GM18870 (cell line): ENCODE measurements around the gene MOB1B.
A peak's percentile ranks its signal among the peaks of the same experiment; 100 is the strongest.

Experiments used
- ATAC-seq: cut with Tn5 transposase; IDR thresholded peaks from one replicate; pipeline ENCODE4 v1.9.1; 2021; ENCODE audit warnings: moderate library complexity; ENCODE audit not compliant: unreplicated experiment

The MOB1B gene

DNA sequence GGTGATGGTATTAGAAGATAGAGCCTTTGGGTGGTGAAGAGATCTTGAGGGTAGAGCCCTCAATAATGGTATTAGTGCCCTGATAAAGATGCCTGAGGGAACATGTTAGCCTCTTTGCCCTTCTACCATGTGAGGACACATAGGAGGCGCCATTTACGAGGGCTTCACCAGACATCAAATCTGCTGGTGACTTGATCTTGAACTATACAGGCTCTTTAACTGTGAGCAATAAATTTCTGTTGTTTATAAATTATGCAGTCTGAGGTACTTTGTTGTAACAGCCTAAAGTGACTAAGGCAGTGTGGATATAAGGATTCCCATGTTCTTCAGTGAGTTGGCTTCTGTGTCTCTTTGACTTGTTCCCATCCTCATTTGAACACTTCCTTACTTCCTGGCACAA, 11.8 kb downstream of the MOB1B start:
- no peak for ATAC-seq

DNA sequence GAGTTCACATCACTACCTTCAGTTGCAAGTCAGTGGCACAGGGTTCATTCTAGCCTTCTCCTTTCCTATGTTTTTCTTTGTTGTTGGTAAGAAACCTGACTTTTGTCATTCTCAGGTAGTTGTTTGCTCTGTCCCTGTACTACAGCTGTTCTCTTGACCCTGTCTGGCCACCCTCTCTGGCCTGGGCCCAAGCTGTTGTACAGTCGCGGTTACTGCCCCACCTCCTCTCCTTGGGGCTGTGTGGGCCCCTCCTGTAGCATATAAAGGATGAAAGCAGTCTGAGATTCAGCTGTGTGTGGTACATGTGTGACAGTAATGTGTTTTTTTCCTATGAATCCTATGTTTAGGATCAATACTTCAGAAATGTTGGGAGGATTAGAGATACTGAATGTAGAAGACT, 12.5 kb downstream of the MOB1B start:
- no peak for ATAC-seq

DNA sequence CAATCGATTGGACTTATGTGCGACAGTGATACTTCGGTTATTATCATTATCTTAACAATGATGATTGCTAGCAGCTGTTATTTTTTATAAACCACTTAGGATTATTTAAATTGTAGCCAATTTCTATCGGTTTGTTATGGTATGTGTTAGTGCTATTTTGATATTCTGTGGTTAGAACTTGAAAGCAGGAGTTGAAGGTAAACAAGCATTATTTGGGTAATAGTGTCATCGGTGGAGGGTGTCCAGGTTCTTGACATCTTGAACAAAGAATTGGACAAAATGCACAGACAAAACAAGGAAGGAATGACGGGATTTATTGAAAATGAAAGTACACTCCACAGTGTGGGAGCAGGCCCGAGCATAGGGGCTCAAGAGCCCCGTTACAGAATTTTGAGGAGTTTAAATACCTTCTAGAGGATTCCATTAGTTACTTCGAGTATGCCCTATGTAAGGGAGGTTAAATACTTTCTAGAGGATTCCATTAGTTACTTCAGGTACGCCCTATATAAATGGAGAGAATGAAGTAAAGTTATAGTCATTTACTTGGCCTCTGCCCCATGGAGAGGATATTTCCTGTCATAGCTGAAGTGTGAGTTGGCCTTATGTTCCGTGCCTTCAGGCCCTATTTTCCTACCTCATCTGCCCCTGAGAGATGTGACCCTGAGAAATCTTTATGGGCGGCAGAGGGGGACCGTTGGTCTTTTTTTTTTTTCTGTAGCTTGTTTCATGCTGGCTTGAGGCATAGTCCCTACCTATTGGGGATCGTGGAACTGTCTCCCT, 13.1 kb downstream of the MOB1B start:
- no peak for ATAC-seq

DNA sequence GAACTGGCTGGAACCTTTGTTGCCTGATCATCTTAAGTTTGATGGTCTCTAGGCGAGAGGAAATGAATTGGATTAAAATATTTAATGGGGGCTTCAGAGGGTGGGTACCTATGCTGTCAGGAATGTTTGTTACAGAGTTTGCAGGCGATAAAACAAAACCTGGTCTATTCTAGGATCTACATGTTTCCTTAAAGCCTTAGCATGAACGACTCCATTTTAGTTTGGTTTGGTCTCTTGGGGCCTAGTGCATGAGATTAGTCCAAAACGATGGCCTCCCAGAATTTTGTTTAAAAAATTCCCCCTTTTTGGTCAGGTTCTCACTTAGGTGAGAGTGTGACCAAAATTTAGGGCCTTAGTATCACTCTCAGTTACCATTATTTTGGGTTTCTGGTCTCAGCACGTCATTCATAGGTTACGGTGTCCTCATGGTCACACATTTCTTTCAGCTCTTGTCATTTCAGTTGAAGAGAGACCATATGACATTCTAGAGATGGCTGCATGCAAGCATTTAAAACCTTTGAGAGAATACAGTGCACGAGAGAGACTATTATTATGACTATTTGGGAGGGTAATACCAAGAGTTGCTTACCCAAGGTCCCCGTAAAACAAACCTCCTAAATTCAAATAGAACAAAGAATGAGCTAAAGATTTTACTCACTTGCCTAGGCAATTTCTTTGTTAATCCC, 13.8 kb downstream of the MOB1B start:
- peak; percentile 57 for ATAC-seq

- ATAC-seq = no peak
Measured at GRCh38 chr4:70920592-70920991, 18.4 kb downstream of the MOB1B start.

DNA sequence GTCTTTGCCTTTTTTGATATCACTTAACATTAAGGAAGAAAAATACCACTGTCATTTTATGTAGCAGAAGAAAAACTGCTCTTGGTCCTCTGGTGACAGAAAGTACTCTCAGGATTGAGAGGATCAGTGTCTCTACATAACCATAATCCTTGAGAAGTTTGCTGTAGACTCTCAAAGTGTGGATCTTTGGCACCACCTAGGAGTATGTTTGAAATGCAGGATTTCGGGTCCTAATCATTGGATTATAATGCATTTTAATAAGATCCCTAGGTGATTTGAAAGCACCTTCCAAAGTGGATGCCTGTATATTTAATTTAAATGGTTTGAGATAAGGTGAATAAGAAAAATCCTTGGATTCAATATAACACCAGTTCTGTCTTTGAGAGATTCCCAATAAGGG, 23.2 kb downstream of the MOB1B start:
- no peak for ATAC-seq

DNA sequence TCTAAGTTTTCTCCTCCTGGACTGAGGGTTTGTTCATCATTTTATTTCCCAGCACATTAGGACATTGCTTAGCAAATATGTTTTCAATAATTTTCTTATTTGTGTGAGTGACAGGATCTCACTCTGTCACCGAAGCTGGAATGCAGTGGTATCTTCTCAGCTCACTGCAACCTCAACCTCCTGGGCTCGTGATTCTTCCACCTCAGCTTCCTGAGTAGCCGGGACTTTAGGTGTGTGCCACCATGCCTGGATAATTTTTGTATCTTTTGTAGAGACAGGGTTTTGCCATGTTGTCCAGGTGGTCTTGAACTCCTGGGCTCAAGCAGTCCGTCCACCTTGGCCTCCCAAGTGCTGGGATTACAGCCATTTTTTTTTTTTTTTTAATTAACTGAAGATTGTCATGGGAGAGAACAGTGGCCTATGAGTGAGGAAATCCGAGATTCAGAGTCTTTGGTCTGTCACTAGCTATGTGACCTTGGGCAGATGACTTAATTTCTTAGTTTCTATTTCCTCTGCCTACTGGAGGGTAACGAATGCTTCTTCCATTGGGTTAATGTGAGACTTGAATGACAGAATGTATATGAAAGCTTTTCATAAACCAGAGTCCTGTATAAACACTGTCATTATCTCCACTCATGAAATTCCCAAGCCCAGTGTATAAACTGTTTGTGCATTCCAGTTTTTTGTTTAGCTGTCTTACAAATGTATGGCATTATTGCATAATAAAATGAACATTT, 23.9 kb downstream of the MOB1B start:
- peak; percentile 95 for ATAC-seq

DNA sequence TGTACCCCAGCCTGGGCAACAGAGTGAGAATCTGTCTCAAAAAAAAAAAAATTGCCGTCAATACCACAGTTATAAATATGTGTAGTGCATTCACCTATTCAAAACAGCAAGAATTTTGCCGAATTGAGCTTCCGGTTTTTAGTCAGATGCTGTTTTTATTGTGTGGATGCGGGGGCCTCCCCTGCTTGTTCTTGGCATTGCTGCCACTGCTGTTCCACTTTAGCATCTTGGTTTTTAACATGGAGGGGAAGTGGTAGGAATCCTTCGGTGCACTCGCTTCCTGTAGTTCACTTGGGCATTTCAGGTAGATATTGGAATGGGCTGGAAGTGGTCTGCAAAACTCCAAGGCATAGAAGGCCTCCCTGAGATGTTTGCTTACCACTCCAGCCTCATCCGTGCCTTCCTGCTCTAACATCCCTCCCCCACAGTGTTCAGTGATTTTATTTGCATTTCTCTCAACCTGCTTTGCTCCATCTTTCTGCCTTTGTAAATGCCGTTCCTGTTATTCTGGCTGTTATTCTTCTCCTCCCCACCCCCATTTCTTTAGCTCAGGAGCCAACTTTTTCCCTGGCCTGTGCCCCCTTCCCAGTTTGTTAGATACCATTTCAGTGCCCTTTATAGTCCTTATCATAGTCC, 25.5 kb downstream of the MOB1B start:
- no peak for ATAC-seq

GRCh38 chr4:70930530-70931256, 28.5 kb downstream of the MOB1B start:
- ATAC-seq = no peak

DNA sequence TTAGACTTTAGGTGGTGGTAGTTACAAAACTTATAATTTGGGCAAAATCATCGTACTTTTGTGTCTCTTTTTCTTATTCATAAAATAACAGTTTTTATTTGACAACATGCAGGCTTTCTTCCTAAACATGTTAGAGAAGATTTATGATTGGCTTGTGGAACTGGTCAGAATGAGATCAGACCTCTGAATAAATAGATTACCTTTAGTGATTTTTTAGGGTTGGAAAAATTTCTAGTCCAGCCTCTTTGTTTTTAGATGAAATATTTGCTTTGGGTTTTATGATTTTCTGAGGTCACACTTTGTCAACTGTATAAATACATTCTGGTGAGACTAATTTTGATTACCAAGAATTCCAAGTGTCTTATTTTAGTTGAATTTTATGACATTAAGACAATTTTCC, 29.2 kb downstream of the MOB1B start:
- ATAC-seq = no peak

GRCh38 chr4:70932984-70933383, 30.8 kb downstream of the MOB1B start:
- no peak for ATAC-seq

- no peak for ATAC-seq
Measured at GRCh38 chr4:70935038-70935695, 33.0 kb downstream of the MOB1B start.

DNA sequence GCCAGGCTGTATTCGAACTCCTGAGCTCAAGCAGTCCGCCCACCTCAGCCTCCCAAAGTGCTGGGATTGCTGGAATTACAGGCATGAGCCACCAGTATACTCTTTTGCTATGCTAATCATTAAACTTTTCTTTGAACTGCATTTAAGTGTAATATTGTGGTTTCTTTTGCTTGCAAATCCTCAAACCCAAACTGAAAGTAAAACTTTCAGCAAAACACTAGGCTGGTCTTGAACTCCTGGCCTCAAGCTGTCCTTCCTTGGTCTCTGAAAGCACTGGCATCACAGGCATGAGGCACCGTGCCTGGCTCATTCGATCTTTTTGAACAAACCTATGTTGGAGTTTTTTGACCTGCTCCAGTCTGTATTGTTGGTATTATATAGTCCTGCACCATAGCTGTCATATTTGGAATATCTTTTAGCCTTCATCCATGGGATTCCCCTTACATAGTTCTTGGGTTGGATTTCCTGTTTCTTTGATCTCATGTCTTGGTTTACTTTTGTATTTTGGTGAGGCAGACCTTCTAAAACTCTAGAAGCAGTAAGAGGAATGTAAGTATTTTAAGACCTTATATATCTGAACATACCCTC, 34.1 kb downstream of the MOB1B start:
- ATAC-seq = no peak

GRCh38 chr4:70938086-70938485, 35.9 kb downstream of the MOB1B start:
- no peak for ATAC-seq

DNA sequence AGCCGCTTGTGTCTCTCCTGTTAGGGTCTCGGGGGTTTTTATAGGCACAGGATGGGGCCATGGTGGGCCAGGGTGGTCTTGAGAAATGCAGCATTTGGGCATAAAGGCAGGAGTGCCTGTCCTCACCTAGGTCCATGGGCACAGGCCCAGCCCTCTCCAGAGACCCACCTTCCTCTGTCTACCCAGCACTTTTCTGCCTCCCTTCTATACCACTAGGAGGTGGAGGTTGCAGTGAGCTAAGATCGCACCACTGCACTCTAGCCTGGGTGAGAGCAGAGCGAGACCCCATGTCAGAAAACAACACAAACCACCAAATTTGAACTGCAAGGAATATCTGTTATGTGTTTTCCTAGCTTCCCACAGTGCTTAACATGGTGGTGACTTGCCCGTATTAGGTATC, 38.0 kb downstream of the MOB1B start:
- no peak for ATAC-seq

DNA sequence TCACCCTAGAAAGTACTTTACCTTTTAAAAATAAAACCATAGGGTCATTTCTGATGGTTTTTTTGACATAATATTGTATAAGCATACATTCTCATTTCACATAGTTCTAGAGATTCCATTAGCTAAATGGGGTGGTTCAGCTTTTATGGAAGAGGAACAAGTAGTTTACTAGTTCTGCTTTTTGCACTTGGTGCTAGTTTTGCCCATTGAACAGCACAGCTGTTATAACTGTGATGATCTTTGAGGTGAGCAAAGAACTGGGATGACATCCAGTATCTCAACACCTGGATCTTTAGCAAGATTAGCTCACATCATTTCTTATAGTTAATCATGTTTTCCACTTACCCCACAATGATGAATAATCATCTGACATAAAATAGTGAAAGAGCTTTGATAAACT, 40.9 kb downstream of the MOB1B start:
- peak; percentile 64 for ATAC-seq

DNA sequence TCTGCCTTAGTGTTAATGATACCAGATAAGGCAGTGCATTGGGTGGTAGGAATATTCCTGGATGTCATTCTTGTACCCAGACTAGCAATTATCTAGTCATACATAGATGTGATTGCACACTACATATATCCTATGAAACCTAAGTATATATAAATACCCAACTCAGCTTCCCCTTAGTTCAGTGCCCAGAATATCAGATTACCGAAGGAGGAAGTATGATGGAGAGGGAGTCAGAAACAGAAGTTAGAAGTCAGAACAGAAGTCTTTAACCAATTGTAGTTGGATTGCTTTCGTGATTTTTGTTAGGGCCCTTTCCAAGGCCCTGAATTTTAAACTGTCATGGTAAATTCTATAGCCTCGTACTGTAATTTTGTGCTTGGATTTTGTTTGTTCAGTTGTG, 42.9 kb downstream of the MOB1B start:
- ATAC-seq = peak; percentile 53

DNA sequence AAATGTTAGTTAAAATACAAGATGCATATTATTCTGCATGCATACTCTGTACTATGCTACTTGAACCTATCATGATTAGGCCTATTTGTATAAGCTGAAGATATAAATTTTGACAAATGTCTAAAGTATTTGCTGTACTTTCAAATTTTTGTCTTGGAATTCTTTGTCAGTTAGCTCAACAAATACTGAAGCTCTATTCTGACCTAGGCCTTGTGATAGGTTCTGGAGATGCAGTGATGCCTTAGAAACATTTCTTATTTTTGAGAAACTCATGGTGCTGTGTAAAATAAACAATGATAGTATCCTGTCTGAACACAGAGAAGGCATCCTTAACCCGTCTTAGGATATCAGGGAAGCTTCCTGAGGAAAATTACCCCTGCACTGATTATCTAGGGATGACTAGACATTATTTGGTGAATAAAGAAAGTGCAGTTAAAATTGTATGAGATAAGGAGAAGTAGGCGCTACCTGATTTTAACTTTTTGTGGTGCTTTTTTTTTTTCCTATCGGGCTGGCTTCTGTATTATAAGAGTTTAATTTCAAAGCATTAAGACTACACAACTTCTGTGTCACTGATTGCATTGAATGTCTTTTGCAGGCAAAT, 43.4 kb downstream of the MOB1B start:
- no peak for ATAC-seq

DNA sequence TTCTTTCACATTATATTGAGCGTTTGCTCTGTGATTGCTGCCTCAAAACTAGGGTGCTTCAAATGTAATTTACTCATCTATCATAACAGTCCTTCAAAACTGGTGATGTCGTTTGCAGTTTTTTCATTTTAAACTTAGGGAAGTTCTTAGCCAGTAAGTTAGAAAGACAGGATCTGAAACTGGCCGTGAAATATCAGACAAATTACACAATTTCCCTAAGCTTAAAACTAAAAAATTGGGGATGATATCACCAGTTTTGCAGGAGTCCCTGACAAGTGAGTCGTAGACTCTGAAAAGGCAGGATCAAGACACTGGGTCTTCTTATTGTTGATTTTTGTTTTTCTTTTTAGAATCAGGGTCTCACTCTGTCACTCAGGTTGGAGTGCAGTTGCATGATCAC, 44.8 kb downstream of the MOB1B start:
- ATAC-seq = no peak
